Iris pigment epithelial cell (primary cell): ENCODE data around the gene NELFA.

Experiments
- DNase-seq: peaks from one replicate; pipeline ENCODE4 v3.0.0-alpha.2; 2011; ENCODE audit warnings: low read depth

NELFA gene

DNA sequence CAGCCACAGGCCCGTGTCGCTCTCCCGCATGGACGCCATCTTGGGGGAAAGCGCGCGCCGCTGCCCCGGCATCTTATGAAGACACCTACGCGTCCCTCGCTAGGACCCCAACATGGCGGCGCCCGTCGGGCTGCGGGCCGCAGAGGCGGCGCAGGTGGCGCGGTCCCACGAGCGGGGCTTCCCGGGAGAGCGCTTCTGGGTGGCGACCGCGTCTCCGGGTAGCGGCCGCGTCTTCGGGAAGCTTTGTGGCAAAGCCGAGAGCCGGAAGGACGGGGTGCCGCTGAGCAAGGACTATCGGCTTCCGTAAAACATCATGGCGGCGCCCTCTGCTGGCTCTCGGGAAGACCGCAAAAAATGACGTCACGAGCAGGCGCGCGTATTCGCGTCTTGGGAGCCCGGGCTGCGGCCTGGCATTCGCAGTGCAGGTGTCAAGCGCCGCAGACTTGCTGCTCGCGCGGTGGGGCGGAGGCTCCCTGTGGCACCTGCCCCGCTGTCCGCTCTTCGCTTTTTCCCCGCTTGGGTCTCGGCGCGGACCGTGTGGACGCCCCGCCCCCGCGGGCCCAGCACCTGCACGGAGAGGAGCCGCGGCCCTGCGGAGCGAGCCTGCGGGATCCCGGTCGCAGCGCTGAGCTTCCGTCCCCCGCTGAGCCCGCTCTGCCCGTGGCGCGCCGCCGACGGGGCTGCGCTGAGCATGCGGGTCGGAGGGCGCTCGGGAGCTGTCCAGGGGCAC lies at the start of gene NELFA:
Gene NELFA (minus strand): TSS at position 54 of the 730 bp plus-strand sequence. CDS start 15 bp downstream, at position 39.
- DNase-seq: peak; percentile 91

DNA sequence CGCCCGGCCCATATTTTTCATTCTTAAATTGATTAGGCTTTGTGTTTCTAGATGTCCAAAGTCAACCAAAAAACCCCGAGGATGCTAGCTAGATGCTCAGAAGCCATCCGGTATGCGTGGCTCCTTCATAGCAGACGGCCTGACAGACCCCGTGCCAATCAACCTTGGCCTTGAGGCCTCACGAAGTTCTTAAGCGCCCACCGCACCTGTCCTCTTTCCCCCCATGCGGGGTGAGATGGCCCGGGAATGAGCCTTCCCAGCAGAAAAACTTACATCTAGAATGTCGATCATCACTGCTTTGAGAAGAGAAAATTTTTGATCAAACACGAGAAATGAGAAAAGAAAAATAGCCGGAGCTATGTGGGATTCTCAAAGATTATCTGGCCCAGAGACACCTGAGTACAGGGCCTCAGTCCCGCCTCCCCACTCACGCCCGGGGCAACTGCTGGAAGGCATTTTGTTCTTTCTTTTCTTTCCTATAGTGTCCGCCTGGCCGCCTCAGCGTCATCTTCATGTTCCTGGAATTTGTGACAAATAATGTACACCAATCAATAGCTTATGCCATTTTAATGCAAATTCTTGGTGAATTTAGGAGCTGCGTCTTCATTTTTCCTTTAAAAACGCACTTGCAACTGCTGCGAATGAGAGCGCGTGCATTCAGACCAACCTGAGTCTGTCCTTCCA lies 48.8 kb upstream of the NELFA start:
- DNase-seq: no peak

DNA sequence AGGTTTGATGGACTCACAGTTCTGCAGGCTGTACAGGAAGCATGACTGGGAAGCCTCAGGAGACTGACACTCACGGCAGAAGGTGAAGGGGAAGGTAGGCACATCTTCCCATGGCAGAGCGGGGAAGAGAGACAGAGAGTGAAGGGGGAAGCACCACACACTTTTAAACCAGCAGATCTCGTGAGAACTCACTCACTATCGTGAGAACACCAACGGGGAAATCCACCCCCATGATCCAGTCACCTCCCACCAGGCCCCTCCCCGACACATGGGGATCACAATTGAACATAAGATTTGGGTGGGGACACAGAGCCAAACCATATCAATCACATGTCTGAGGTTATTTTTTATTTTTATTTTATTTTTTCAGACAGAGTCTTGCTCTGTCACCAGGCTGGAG lies 45.4 kb upstream of the NELFA start:
- DNase-seq: no peak

DNA sequence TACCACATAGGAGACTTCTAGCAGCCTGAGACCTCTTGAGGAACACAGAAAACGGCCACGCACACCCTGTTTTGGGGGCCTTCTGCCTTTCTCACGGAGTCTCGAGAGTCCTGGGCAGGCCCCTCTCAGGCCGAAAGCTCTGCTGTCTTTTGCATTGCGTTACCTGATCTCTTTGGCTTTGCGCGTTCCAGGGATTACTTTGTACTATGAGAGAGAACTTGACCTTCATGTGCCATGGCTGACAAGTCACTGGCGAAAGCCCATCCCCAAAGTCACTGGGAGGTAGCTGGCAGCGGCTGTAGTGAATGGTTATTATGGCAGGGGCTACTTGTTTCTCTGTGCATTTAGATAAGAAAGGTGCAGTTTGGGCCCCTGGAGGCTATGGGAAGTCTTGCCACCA lies 42.3 kb upstream of the NELFA start:
- DNase-seq: no peak

DNA sequence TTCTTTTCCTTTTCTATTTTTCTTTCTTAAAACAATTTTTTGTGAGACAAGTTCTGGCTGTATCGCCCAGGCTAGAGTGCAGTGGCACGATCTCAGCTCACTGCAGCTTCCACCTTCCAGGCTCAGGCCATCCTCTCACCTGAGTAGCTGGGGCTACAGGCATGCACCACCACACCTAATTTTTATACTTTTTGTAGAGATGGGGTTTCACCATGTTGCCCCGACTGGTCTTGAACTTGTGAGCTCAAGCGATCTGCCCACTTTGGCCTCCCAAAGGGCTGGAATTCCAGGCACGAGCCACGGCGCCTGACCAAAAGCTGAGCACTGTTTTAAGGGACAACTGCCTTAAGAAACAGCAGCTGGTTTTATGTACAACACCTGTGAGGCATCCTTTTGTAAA lies 41.0 kb upstream of the NELFA start:
- no peak for DNase-seq

DNA sequence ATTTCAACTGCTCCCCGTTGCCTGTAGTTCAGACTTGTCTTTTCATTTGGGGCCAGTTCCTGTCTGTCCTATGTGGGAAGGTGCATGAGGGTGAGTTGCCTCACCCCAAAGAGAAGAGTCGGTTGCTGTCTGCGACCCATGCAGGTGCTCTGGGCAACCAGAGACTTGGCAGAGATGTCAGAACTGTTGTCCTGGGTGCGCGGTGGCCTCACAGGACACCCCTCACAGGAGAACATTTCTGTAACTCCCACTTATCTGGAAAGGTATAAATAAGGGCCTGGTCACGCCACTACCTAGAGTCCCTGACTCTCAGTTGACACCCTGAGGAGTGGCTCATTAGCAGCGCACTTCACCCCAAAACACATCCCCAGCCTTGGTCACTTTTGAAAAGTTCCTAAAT lies 40.6 kb upstream of the NELFA start:
- DNase-seq: no peak

DNA sequence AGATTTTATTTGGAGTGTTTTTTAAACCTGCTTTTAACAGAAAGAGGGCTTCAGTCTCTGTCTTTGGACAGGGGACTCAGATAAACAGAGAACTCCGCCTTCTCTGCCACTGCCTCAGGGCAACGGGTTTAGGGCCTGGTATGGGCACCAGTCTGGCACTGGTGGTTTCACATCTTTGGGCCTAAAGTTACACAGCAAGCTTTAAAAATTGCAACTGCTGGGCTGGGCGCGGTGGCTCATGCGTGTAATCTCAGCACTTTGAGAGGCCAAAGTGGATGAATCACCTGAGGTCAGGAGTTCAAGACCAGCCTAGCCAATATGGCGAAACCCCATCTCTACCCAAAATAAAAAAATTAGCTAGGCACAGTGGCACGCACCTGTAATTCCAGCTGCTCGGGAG lies 40.1 kb upstream of the NELFA start:
- DNase-seq: no peak

DNA sequence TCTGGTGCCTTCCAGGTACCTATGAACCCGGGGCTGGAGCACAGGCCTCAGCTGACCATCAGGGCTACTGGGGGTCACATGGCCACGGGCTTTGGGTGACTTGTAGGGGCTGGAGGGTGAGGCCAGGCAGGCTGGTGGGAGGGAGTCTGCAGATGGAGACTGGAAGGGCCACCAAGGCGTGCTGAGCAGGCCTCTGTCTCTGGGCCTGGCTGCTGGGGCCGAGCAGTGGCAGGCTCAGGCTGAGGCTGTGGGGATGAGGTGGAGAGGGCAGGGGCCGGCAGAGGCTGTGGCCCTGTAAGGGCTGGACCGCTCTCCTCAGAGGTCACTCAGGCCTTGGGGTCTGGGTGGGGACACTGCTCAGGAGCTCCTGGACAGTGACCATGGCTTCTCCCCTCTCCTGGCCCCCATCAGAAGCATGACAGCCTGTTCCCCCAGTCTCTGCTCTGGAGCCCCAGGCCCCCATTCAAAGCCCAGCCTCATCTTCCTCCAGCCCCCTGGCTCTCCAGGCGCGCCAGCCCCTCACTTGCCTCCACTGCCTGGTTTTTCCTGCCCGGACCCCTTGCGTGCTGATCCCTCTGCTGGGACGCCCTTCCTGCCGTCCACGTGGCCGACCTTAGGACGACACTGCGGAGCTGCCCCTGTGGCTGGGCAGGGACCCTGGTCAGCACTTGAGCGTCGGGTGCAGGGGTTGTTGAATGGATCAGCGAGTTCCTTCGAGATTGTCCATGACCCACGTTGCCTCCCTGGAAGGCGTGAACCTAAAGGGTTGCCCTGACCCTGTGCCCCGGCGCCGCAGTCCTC lies 39.2 kb upstream of the NELFA start:
- DNase-seq: no peak

DNA sequence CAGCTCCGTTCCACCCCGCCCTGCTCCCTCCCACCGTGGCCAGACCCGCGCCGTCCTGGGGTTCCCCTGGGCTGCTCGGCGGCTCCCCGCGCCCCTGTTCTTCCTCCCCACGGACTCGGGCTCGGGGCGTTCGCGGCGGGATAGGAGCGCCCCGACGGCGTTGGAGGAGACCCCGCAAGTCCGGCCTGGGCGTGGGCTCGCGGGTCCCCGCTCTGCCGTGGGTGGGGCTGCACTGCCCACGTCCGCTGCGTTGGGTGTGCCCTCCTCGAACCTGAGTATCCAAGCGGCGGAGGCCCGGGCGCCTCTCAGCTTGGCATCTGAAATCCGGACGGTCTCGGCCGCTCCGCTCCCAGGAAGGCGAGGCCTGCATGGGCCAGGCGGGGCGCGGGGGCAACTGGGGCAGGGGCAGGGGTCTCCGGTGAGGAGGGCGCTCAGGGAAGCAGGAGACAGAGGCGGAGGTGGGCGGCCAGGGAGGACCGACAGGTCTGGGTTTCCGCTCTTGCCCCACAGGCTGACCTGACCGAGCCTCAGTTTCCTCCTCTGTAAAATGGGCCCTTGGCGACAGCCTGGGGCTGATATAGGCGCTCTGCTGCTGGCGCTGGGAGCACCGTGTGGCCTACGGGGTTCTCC lies 38.4 kb upstream of the NELFA start:
- DNase-seq: no peak

DNA sequence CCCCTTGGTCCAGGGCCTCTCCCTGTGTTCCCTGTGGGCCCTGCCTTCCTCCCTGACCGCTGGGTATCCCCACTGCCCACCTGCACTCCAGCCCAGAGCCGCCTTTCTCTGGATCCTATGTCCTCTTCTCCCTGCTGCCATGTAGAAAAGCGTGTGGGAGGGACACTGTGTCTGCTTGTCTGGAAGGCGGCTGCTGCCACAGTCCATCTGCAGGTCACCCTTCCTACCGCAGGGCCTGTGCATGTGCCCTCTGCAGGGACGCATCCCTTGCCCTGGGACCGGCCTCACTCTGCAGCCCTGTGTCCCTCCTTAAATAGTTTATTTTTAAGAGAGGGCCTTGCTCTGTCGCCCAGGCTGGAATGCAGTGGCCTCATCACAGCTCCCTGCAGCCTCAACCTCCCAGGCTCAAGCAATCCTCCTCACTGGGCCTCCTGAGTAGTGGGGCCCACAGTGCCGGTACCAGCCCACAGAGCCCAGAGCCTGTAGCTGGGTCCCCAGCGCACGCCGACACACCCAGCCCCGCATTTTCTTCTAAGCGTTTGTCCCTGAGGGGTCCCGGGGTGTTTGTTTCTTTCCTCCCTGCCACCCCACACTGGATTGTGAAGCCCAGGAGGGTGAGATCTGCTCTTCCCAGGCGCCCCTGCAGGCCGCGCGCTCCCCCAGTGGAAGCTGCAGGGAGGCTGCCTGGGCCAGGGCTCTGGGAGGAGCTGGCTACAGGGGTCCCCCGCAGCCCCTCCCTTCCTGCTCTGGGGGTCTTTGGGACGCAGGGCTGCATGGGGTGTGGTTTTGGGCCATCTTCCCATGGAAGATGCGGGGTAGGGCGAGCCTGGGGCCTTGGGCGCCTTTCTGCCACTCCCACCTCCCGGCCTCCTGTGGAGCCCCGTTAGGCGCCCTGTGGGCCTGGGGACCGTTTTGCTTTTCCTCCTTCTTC lies 37.5 kb upstream of the NELFA start:
- no peak for DNase-seq

DNA sequence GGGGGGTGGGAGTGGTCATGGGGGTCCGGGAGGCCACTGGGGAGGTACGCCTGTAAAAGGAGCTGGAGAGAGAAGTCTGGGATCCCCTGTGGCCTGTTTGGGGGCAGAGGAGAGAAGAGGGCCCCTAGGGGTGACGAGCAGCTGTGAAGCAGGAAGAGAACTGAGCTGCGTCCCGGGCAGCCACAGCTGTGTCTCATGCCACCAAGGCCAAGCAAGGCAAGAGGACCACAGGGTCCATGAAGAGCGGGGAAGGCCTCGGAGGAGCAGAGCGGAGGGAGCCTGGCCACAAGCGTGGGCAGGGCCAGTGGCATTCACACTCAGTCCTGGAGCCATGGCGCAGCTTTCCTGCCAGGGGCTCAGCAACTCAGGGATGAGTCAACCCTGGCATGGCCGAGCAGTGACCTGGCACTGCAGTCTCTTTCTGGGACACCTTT lies 36.8 kb upstream of the NELFA start:
- no peak for DNase-seq

DNA sequence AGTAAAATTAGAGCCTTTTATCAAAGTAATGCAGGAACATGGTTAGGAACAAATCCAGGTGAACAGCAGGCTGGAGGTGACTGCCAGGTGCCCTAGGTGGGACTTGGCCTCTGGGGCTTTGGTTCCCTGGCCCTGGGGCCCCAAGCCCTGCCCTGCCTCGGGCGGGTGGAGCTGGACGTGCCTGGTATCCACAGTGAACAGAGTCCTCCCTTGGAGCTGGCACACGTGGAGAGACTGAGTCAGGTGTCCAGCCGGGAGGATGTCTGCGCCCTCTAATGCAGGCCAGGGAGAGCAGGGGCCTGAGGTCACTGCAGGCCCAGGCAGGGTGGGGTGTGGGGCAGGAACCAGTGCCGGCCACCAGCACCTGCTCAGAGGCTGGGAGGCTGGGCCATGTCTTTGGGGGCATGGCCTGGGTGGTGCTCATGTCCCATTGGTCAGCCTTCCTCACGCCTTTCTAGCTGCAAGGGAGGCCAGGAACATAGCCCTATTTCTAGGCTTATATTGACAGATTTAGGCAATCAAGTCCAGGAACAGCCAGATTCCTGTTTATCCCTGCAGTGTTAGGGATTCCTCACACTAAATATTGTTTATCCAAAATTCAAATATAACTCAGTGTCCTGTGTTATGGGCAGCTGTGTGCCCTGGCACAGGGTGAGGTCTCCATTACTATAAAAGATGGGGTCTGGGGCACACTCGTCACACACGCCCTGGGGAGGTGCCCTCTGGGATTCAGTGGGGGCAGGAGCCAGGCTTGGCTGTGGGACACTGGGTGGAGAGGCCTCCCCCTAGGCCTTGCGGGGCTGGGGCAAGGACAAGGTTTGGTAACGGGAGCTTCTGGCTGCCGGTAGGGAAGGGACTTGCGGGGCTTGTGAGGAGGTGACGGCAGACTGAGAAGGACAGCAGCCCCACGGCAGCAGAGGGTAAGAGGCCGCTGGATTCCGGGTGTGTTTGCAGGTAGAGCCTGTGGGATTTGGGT lies 36.1 kb upstream of the NELFA start:
- no peak for DNase-seq

DNA sequence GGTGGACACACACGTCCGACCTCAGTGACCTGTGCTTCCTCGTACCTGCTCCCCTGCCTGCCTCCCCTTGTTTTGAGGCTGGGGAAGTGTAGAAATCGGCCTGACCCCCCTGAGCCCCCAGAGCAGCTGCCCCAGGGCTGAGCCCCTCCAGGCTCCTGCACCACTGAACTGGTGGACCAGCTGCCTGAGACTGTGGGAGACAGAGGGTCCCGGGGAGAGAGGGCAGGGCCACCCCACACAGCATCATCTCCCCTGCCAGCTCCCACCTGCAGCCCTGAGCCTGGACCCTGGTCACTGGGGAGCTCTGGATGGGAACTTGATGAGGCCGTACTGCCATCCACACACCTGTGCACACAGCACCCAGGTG lies 35.3 kb upstream of the NELFA start:
- DNase-seq: no peak

DNA sequence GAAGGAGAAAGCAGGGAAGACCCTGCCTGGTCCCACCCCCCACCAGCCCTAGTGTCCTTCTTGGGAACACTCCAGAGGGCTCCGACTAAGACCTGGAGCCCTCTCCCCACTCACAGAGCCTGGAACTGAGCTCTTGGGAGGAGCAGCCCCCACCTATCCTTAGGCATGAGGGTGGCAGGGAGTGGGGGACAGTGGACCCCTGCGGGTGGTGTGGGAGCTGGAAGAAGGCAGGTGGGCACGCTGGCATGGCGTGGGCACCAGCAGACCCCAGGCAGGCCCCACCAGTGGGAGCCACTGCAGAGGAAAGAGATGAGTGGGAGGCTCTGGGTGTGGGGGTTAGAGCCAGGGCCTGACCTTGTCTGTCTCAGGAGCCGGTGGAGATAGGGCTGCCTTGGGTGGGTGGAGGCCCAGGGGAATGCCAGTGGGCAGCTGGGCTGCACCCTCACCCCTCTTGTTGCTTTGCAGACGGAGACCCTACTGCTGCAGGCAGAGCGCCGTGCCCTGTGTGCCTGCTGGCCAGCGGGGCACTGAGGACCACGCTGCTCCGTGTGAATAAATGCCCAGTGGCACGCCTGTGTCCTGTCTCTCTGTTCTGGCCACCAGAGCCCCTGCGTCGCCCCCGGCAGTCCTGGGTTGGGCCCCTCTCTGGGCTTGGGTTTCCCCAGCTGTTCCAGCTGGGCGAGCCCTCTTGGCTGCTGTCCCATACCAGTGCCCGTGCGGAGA lies 34.8 kb upstream of the NELFA start:
- DNase-seq: no peak

DNA sequence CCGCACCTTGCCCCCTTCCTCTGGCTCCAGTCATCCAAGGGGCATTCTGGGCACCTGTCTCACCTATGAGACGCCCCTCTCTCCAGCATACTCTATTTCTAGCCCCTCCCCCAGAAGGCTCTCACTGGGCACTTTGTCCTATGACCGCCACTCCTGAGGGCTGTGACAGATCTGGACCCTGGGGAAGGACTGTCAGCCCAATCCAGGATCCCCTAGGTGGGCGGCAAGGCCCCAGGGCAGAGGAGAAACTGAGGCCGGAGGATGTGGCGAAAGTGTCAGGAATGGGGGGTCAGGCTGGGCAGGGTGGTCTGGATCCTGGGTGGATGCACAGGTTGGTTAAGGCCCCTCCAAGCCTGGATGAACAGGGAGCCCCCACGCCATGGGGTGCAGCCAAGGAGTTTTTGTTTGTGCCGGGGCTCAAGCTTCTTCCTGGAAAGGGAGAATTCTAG lies 34.2 kb upstream of the NELFA start:
- no peak for DNase-seq

DNA sequence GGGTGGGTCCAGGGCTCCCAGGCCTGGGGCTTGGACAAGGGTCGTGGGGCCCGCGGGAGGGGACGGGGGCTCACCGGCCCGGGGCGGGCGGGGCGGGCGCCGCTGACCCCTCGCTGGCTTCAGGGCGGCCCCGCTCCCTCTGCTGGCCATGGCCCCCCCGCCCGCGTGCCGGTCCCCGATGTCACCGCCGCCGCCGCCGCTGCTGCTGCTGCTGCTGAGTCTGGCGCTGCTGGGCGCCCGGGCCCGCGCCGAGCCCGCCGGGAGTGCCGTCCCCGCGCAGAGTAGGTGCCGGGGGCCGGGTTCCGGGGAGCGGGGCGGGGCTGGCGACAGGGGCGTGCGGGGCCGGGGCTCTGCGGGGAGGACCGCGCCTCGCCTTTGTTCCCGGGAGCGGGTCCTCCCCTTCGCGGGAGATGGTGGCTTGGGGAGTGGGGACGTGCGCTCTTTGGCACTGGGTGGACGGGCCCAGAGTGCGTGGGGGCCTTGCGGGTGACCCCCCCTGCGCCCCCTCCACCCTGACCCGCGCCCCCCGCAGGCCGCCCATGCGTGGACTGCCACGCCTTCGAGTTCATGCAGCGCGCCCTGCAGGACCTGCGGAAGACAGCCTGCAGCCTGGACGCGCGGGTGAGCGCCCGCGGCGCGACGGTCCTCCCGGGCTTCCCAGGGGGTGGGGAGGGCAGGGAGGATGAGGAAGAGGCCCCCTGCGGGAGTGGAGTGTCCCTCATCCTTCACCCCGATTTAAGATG lies 33.6 kb upstream of the NELFA start:
- no peak for DNase-seq

DNA sequence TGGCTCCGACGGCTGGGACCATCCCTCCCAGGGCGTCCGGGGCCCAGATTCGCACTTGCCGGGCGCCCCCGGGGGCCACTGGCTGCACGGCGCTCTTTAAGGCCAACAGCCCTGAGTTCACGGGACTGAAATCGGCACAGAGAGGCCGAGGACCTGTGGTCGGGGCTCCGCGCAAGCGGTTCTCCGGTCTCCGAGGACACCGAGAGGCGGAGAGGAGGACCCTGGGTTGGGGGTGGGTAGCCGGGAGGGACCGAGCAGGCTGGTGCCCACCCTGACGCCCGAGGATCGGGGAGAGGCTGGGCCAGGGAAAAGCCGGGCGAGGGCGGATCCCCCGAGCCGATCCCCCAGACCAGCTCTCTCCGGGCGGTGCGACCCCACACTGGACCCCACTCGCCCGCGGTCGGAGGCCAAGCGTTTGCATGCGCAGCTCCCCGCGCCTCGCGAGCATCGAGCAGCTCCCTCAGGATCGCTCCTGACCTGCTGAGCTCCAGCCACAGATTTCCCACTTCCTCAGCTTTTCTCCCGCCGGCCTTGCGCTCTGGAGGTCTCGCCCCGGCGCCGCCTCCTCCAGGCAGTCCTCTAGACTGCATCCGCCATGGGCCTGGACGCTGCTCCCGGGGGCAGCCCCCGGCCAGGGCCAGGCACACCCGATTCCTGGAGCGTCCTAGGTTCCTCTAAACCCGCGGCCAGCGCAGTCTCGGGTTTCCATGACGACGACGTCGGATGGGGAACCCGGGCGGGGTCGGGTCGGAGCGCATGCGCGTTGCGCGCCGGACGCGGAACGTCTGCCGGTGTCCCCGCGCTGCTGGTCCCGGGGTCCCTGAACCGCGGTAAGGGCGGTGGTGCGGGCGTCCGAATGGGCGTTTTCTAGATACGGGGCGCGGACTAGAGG lies 32.7 kb upstream of the NELFA start:
- DNase-seq: peak; percentile 59
